Right ventricle myocardium superior (tissue), 1 donor: Measurements from ENCODE around the gene PRR33. TPM values are rescaled to one million over a fixed set of nuclear protein-coding genes. Genes with fewer than 3 reads are reported as not detected.

Experiments used
- ATAC-seq: fragments of 200-7000 bp; cut with Tn5 transposase; one replicate; pipeline ENCODE4 v1.9.1; 2020; ENCODE audit warnings: mild to moderate bottlenecking; ENCODE audit not compliant: poor library complexity
- DNase-seq: peaks from one replicate; pipeline ENCODE4 v3.0.0-alpha.2; 2020
- intact Hi-C: fragments of 100-400 bp; cut with DNase I; formaldehyde crosslinking; loops from one replicate; pipeline ENCODE4 v1.11.2; 2022
- total RNA-seq: library from RNA; stranded (reverse); fragmentation: NEBNext Ultra II Directional; extraction: Animal tissue kit (Norgen Biotek cat#: 25700); gene quantifications from one replicate; pipeline ENCODE4 v1.2.1, GENCODE V29; 2021
- donor health status: DM: no; HTN: yes; CAD: no; lungs with severe emphysema.

The PRR33 gene
- total RNA-seq, 1 donor from 2014 or later, result 5.8 TPM

DNA sequence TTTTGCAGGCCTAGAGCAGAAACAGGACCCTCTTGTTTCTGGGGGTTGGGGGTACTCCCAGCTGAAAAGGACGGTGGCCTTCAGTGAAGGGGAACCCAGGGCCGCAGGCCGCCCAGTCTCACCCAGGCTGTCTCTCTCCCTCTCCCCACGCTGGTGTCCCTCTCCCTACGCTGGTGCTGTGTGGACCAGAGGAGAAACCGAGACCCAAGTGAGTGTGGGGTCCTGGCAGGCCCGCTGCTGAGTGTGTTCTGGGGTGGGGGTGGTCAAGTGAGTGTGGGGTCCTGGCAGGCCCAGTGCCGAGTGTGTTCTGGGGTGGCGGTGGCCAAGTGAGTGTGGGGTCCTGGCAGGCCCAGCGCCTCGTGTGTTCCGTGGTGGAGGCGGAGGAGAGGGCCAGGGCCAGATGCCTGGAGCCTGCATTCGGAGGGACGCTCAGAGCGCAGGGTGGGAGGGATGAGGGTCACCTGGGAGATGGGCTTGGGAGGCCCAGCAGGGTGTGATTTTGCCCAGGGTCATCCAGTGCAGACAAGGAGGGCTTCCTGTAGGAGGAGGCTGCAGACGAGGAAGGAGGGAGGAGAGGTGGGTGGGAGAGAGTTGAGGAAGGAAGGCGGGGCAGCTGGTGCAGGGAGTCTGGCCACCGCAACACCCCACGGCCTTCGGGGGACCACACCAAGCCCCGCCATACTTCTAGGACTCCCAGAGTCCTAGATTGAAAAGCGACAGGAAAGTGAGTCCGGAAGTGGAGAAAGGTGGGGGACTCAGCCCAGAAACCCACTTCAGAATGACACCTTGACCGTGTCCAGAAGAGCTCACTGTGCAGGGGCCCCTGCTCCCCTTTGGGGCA, 38.1 kb upstream of the PRR33 start:
- peak; percentile 41 for DNase-seq
- ATAC-seq, result no peak
- intact Hi-C loops, result no loop called here

- intact Hi-C loops, result no loop called here
- no peak for ATAC-seq
- peak; percentile 33 for DNase-seq
Observed at GRCh38 chr11:1928891-1929541, 37.3 kb upstream of the PRR33 start.

GRCh38 chr11:1928470-1928890, 36.8 kb upstream of the PRR33 start:
- peak; percentile 45 for DNase-seq
- intact Hi-C loops, result no loop called here

DNA sequence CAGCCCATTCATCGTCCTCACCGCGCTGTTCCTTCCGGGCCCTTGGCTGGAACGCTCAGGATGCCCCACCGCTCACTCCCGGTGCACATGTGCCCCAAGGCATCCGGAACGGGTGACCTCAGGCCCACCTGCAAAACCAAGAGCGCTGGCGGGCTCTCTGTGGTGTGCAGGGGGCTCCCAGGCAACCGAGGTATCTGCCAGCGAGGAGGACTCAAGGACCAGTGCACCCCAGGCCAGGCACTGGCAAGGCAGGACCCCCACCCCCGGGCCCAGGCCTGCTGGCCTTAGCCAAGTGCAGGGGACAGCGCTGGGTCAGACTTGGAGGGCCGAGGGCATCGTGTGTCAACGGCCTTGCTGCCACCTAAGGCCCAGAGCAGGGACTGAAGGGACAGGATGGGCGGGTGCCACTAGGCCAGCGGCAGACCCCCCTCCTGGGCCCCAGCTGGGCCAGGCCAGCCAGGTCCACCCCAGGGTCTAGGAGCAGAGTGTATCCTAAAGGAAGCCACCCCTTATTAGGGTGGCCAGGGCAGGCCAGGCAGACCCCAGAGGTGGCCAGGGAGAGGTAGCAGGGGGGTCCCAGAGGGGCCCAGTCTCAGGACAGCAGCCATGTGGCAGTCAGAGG, 36.3 kb upstream of the PRR33 start:
- DNase-seq (no peak), ATAC-seq (no peak)
- intact Hi-C loops, result no loop called here

More at GRCh38 chr11:1928470-1928890, 36.8 kb upstream of the PRR33 start:
- no peak for ATAC-seq

DNA sequence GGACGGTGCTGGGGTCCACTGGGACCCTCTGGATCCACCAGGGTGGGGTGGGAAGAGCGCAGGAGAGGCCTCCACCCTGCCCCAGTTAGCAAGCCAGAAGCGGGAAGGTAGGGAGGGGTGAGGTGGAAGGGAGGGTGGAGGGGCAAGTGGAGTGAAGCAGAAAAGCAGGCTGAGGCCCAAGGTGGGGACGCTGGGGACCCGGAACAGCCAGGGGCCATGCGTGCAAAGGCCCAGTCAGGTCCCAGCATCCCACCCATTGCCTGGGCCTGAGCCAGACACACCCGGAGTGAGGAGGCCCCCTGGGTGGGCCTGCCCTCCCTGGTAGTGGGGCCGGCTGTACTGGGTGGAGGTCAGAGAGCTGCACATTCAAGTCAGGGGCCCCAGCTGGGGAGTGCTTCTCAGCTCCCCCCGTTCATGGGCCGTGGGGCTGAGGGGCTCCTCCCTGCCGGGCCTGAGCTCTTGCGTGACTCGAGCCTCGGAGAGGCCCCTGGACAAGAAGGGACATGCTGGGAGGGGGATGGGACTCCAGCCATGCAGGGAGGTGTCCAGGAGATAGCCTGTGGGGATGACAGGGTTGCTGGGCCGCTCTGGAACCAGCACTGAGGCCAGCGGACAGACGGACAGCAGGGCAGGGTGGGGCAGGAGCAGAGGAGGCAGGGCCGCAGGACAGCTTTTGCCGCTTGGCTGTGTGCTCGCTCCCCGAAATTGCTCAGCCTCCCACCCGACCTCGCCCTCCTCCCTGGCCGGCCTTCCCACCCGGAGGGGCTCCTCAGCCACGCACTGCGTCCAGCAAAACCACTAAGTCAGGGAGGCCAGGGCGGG, 35.5 kb upstream of the PRR33 start:
- ATAC-seq (peak; percentile 48), DNase-seq (peak; percentile 65)
- intact Hi-C loops, result no loop called here

GRCh38 chr11:1926156-1927025, 34.7 kb upstream of the PRR33 start:
- intact Hi-C loops, result no loop called here
- no peak for ATAC-seq
- DNase-seq, result no peak

GRCh38 chr11:1925373-1926155, 33.9 kb upstream of the PRR33 start:
- DNase-seq (no peak), ATAC-seq (no peak)
- intact Hi-C loops, result no loop called here

GRCh38 chr11:1924646-1925372, 33.1 kb upstream of the PRR33 start:
- ATAC-seq, result no peak
- no peak for DNase-seq
- intact Hi-C loops, result no loop called here

- intact Hi-C loops, result no loop called here
- DNase-seq (no peak), ATAC-seq (no peak)
Observed at GRCh38 chr11:1924181-1924580, 32.5 kb upstream of the PRR33 start.

GRCh38 chr11:1923201-1923956, 31.7 kb upstream of the PRR33 start:
- no peak for ATAC-seq
- intact Hi-C loops, result no loop called here
- DNase-seq, result no peak

DNA sequence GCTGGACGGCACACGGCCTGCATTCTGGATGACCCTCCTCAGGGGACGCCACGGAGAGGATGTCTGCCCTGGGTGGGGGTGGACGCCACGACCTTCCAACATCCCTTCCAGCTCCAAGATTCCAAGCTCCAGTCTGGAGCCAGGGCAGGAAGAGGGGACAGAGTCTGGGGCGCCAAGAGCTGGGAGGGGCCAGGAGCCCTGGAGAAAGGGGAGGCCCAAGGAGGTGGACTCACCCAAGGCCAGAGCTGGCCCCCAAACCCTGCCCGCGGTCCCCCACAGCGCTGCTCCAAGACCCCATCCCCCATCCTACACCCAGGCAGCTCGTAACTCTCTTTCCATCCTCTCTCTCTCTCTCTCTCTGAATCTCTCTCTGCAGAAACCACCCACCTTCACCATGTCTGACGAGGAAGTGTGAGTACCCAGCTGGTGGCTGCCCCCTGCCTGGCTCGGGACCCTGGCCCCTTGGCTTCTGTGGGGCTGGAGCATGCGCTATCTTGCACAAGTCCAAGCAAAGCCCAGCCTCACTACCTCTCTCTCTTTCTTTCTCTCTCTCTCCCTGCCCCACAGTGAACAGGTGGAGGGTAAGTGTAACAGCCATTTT, 30.9 kb upstream of the PRR33 start:
- peak; percentile 1 for ATAC-seq
- intact Hi-C loops, result no loop called here
- no peak for DNase-seq

GRCh38 chr11:1921574-1922141, 30.0 kb upstream of the PRR33 start:
- ATAC-seq (peak; percentile 14), DNase-seq (peak; percentile 78)
- intact Hi-C loops, result no loop called here

DNA sequence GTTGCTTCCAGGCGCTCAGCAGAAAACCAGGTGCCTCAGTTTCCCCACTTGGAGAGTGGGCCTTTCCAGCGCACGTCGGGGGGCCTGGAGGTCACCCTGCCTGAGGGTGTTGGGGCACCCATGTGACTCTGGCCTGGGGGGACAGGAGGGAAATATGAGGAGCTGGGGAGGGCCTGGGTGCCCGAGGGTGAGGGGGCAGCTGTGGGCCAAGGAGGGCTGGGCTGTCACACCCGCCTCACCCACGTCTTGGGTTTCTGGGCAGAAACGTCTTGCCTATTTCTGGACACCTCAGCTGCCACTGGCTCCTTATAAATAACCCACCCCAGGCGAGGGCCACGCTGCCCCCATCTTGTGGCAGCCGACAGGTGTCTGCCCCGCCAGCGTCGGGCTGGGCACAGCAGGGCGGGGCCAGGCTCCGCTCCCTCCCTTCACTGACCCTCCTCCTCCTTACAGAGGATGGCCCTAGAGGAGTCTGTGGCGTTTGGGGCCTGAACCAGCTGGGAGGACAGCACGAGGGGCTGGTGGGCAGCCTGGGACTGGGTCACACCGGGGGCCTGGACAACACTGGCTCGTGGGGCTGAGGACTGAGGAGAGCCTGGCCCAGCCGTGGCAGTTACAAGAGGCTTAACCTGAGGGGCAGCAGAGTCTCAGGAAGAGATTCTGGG, 29.3 kb upstream of the PRR33 start:
- intact Hi-C loops, result no loop called here
- ATAC-seq (no peak), DNase-seq (no peak)

- intact Hi-C loops, result no loop called here
- DNase-seq, result no peak
- ATAC-seq, result no peak
Observed at GRCh38 chr11:1920128-1920908, 28.6 kb upstream of the PRR33 start.
